NB4 (cell line): ENCODE measurements around the gene APC2.

Experiments used
- MYC ChIP-seq: IDR thresholded peaks from 2 replicates; pipeline ENCODE4 v1.6.1; 2011; ENCODE audit warnings: low read depth, low read length
- TF ChIP-seq, protein P1 (sequence below): IDR thresholded peaks from one replicate; pipeline ENCODE4 v1.5.1; 2012; ENCODE audit warnings: low read depth, low read length
- TF ChIP-seq, protein P2 (sequence below): IDR thresholded peaks from 2 replicates; pipeline ENCODE4 v1.6.1; 2011; ENCODE audit warnings: low read depth, low read length

DNA sequence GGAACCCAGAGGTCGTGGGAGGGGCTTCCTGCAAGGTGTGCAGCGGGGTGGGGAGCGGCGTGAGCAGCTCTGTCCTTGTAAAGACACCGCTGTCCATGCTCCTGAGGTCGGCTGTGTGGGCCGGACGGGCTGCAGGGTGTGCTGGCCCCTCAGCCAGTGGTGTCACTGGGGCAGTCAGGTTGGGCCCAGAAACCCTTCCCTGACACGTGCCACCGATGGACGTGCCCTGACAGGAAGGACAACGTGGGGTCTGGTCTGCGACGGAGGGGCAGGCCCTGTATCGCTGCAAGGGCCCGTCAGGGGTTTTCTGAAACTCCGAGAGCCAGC is 15.9 kb upstream of the APC2 start:
- TF ChIP-seq MYC, result no peak
- TF ChIP-seq, protein P1, sequence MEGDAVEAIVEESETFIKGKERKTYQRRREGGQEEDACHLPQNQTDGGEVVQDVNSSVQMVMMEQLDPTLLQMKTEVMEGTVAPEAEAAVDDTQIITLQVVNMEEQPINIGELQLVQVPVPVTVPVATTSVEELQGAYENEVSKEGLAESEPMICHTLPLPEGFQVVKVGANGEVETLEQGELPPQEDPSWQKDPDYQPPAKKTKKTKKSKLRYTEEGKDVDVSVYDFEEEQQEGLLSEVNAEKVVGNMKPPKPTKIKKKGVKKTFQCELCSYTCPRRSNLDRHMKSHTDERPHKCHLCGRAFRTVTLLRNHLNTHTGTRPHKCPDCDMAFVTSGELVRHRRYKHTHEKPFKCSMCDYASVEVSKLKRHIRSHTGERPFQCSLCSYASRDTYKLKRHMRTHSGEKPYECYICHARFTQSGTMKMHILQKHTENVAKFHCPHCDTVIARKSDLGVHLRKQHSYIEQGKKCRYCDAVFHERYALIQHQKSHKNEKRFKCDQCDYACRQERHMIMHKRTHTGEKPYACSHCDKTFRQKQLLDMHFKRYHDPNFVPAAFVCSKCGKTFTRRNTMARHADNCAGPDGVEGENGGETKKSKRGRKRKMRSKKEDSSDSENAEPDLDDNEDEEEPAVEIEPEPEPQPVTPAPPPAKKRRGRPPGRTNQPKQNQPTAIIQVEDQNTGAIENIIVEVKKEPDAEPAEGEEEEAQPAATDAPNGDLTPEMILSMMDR, result no peak
- TF ChIP-seq, protein P2, sequence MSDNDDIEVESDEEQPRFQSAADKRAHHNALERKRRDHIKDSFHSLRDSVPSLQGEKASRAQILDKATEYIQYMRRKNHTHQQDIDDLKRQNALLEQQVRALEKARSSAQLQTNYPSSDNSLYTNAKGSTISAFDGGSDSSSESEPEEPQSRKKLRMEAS, result no peak
